GM18508 (cell line): ENCODE data around the gene PYCARD.
A peak's percentile ranks its signal among the peaks of the same experiment; 100 is the strongest.
"Not testable (repeated sequence)": the region's sequence is repeated elsewhere in the genome, so short reads cannot be mapped to it uniquely, and the experiment has no call there.

Experiments
- ATAC-seq: cut with Tn5 transposase; IDR thresholded peaks from one replicate; pipeline ENCODE4 v1.9.1; 2021; ENCODE audit warnings: moderate number of reproducible peaks; ENCODE audit not compliant: insufficient read depth, unreplicated experiment

PYCARD gene

GRCh38 chr16:31191697-31192428, 10.7 kb downstream of the PYCARD start:
- no peak for ATAC-seq

- no peak for ATAC-seq
Measured at GRCh38 chr16:31190818-31191444, 11.6 kb downstream of the PYCARD start.

GRCh38 chr16:31190061-31190460, 12.5 kb downstream of the PYCARD start:
- ATAC-seq: no peak

GRCh38 chr16:31189412-31189778, 13.2 kb downstream of the PYCARD start:
- ATAC-seq: no peak

GRCh38 chr16:31188450-31189411, 13.8 kb downstream of the PYCARD start:
- no peak for ATAC-seq

- no peak for ATAC-seq
Measured at GRCh38 chr16:31187808-31188189, 14.8 kb downstream of the PYCARD start.

- no peak for ATAC-seq
Measured at GRCh38 chr16:31186930-31187807, 15.4 kb downstream of the PYCARD start.

GRCh38 chr16:31186176-31186575, 16.4 kb downstream of the PYCARD start:
- no peak for ATAC-seq

GRCh38 chr16:31185339-31185738, 17.2 kb downstream of the PYCARD start:
- ATAC-seq: no peak

GRCh38 chr16:31184888-31185287, 17.7 kb downstream of the PYCARD start:
- ATAC-seq: no peak

- ATAC-seq: no peak
Measured at GRCh38 chr16:31183432-31184428, 18.8 kb downstream of the PYCARD start.

- no peak for ATAC-seq
Measured at GRCh38 chr16:31182391-31182790, 20.2 kb downstream of the PYCARD start.

- no peak for ATAC-seq
Measured at GRCh38 chr16:31181102-31181830, 21.3 kb downstream of the PYCARD start.

GRCh38 chr16:31179747-31180459, 22.7 kb downstream of the PYCARD start, which contains the start of gene FUS:
Gene FUS, plus strand, starts transcription at chr16:31180139. Its CDS starts 76 bp downstream, at chr16:31180215.
- peak; percentile 38 for ATAC-seq

- ATAC-seq: peak; percentile 3
Measured at GRCh38 chr16:31179219-31179746, 23.3 kb downstream of the PYCARD start.

GRCh38 chr16:31177136-31177535, 25.4 kb downstream of the PYCARD start:
- ATAC-seq: no peak

GRCh38 chr16:31170048-31170447, 32.5 kb downstream of the PYCARD start:
- not testable (repeated sequence) for ATAC-seq
